GM18909 (cell line): ENCODE data around the gene C19orf25.
"Not testable (repeated sequence)": the region's sequence is repeated elsewhere in the genome, so short reads cannot be mapped to it uniquely, and the experiment has no call there.

Experiments
- ATAC-seq: cut with Tn5 transposase; IDR thresholded peaks from one replicate; pipeline ENCODE4 v1.9.1; 2021; ENCODE audit warnings: mild to moderate bottlenecking; ENCODE audit not compliant: unreplicated experiment, poor library complexity

The C19orf25 gene

GRCh38 chr19:1483131-1483978, 4.3 kb upstream of the C19orf25 start:
- ATAC-seq: no peak

GRCh38 chr19:1482361-1483130, 3.5 kb upstream of the C19orf25 start:
- ATAC-seq: no peak

GRCh38 chr19:1481893-1482360, 2.9 kb upstream of the C19orf25 start:
- ATAC-seq: no peak

GRCh38 chr19:1481224-1481892, 2.3 kb upstream of the C19orf25 start:
- no peak for ATAC-seq

- not testable (repeated sequence) for ATAC-seq
Observed at GRCh38 chr19:1477056-1477455, 2.0 kb downstream of the C19orf25 start.

GRCh38 chr19:1475751-1476437, 3.1 kb downstream of the C19orf25 start:
- ATAC-seq: no peak

GRCh38 chr19:1474765-1475351, 4.2 kb downstream of the C19orf25 start:
- no peak for ATAC-seq

GRCh38 chr19:1474011-1474764, 4.8 kb downstream of the C19orf25 start:
- ATAC-seq: no peak

- no peak for ATAC-seq
Observed at GRCh38 chr19:1473085-1473851, 5.7 kb downstream of the C19orf25 start.

GRCh38 chr19:1472231-1473084, 6.6 kb downstream of the C19orf25 start:
- ATAC-seq: no peak

GRCh38 chr19:1471515-1472160, 7.4 kb downstream of the C19orf25 start:
- no peak for ATAC-seq

GRCh38 chr19:1471010-1471514, 8.0 kb downstream of the C19orf25 start:
- no peak for ATAC-seq

- no peak for ATAC-seq
Observed at GRCh38 chr19:1470305-1471009, 8.6 kb downstream of the C19orf25 start.

GRCh38 chr19:1470055-1470304, 9.0 kb downstream of the C19orf25 start:
- no peak for ATAC-seq

GRCh38 chr19:1469255-1470054, 9.6 kb downstream of the C19orf25 start:
- no peak for ATAC-seq

GRCh38 chr19:1468821-1469254, 10.2 kb downstream of the C19orf25 start:
- no peak for ATAC-seq
